ENCODE measurements around the gene MYRIP.
"Not testable (repeated sequence)": the region's sequence is repeated elsewhere in the genome, so short reads cannot be mapped to it uniquely, and the experiment has no call there.

The MYRIP gene

GRCh38 chr3:39806820-39807219 is 2.6 kb upstream of the MYRIP start:
- Histone ChIP-seq H3K4me3 (ENCODE audit: extremely low read depth, insufficient read depth, low read length, poor library complexity, severe bottlenecking) (no peak overlapping the region), H3K9me3 (ENCODE audit: control insufficient read depth, low read length) (no peaks in the 10 kb centered on the region)
- WGBS, 2 experiments (ENCODE audit: insufficient coverage in 2 of 2): no CpG with 5 or more reads among the region's 1 CpG

GRCh38 chr3:39808467-39809180 is 785 bp upstream of the MYRIP start:
- H3K27ac ChIP-seq (ENCODE audit: low read depth, low read length, severe bottlenecking): no peak overlapping the region
- H3K36me3 ChIP-seq (ENCODE audit: control insufficient read depth, insufficient read depth, low read length): no peaks in the 10 kb centered on the region
- no peaks in the 10 kb centered on the region for H3K4me1 ChIP-seq (ENCODE audit: control insufficient read depth, insufficient read depth, low read length, poor library complexity, severe bottlenecking)
- 1 to 4% methylated on average over 23 to 25 of the region's 26 CpGs for WGBS, 2 experiments (ENCODE audit: insufficient coverage in 2 of 2)
- H3K4me3 ChIP-seq (ENCODE audit: extremely low read depth, insufficient read depth, low read length, poor library complexity, severe bottlenecking): peak overlapping the region; percentile 25
- no peaks in the 10 kb centered on the region for H3K9me3 ChIP-seq (ENCODE audit: control insufficient read depth, low read length)

More at GRCh38 chr3:39806820-39807219, 2.6 kb upstream of the MYRIP start:
- Histone ChIP-seq H3K36me3 (ENCODE audit: control insufficient read depth, insufficient read depth, low read length) (no peaks in the 10 kb centered on the region), H3K4me1 (ENCODE audit: control insufficient read depth, insufficient read depth, low read length, poor library complexity, severe bottlenecking) (no peaks in the 10 kb centered on the region), H3K27ac (ENCODE audit: low read depth, low read length, severe bottlenecking) (no peak overlapping the region)

DNA sequence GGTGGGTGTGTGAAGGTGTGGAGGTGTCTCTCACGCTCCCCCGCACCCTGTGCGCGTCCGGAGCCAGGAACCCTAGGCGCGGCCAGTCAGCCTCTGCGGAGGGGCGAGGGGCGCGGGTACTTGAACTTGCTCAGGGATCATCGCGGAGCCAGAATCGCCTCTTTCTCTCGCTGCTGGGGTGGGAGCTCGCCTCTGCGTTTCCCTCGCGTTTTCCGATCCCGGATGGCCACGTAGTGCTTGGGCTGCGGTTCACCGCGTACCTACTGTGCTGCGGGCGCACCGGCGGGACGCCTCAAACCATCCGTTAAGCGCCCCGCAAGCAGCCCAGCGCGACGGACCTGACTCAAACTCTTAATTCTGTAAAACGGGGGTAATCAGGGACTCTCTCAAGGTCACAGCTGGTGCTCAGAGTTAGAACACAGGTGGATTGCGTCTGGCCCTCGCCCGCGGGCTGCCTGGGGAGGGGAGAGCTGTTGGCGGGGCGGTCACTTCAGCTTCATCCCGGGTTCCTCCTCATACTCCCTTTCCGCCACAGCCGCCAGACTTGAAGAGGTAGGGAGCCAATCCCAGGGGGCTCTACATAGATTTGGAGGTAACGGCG is 686 bp downstream of the MYRIP start:
- 0 to 1% methylated on average over 34 to 40 of the region's 48 CpGs for WGBS, 2 experiments (ENCODE audit: insufficient coverage in 2 of 2)
- H3K27ac ChIP-seq (ENCODE audit: low read depth, low read length, severe bottlenecking): no peak overlapping the region
- H3K36me3 ChIP-seq (ENCODE audit: control insufficient read depth, insufficient read depth, low read length): no peaks in the 10 kb centered on the region
- H3K9me3 ChIP-seq (ENCODE audit: control insufficient read depth, low read length): no peaks in the 10 kb centered on the region
- H3K4me3 ChIP-seq (ENCODE audit: extremely low read depth, insufficient read depth, low read length, poor library complexity, severe bottlenecking): peak overlapping the region; percentile 30
- no peaks in the 10 kb centered on the region for H3K4me1 ChIP-seq (ENCODE audit: control insufficient read depth, insufficient read depth, low read length, poor library complexity, severe bottlenecking)

DNA sequence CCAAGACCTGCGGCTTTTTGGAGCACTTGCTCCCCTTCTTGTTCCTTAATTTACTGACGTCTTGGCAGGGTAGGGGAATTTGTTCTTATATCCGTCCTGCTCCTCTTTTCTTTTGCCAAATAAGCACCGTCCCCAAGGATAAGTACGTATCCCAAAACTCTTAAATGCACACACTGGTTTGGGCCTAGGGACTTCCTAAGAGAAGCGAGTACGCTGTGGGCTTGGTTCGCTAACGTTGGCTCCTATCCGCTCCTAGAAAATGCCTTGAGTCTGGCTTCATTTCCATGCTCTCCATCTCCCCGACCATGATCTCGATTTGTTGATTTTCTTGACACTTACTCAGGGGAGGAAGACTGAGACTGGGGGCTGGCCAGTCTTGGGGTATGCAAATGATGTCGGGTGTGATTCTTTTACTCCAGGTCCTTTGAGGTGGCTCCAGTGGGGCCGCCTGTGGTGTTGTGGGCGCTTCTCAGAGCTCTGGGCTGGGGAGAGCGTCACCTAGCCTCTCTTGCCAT is 1.3 kb downstream of the MYRIP start:
- no peak overlapping the region for H3K4me3 ChIP-seq (ENCODE audit: extremely low read depth, insufficient read depth, low read length, poor library complexity, severe bottlenecking)
- 3 to 5% methylated on average over 7 to 15 of the region's 16 CpGs for WGBS, 2 experiments (ENCODE audit: insufficient coverage in 2 of 2)

DNA sequence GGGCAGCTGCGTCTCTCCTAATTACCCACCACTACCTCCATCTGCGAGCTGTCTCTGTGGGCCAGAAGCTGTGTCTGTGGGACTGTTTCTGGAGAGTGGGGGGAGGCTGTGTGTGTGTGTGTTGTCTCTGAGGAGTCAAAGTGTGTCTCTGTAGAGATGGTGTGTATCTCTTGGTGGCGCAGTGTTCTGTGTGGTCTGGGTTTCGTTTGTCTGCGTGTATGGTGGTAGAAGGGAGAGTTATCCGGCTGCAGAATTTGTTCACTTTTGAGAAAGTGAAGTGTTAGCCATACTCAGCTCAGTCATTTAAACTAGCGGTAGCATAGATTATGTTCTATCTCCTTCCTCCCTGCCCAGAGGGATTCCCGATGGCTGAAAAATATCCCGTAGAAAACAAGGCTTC is 2.2 kb downstream of the MYRIP start:
- Histone ChIP-seq H3K27ac (ENCODE audit: low read depth, low read length, severe bottlenecking) (no peak overlapping the region), H3K4me3 (ENCODE audit: extremely low read depth, insufficient read depth, low read length, poor library complexity, severe bottlenecking) (no peak overlapping the region), H3K36me3 (ENCODE audit: control insufficient read depth, insufficient read depth, low read length) (no peaks in the 10 kb centered on the region), H3K4me1 (ENCODE audit: control insufficient read depth, insufficient read depth, low read length, poor library complexity, severe bottlenecking) (no peaks in the 10 kb centered on the region), H3K9me3 (ENCODE audit: control insufficient read depth, low read length) (no peaks in the 10 kb centered on the region)
- whole genome bisulfite sequencing, 2 experiments (ENCODE audit: insufficient coverage in 2 of 2): 91 to 93% methylated on average over 3 to 7 of the region's 9 CpGs

More for the DNA sequence above, 1.3 kb downstream of the MYRIP start:
- no peak overlapping the region for H3K27ac ChIP-seq (ENCODE audit: low read depth, low read length, severe bottlenecking)
- no peaks in the 10 kb centered on the region for H3K4me1 ChIP-seq (ENCODE audit: control insufficient read depth, insufficient read depth, low read length, poor library complexity, severe bottlenecking)
- H3K36me3 ChIP-seq (ENCODE audit: control insufficient read depth, insufficient read depth, low read length): no peaks in the 10 kb centered on the region
- H3K9me3 ChIP-seq (ENCODE audit: control insufficient read depth, low read length): no peaks in the 10 kb centered on the region

- Histone ChIP-seq H3K9me3 (ENCODE audit: control insufficient read depth, low read length) (no peaks in the 10 kb centered on the region), H3K36me3 (ENCODE audit: control insufficient read depth, insufficient read depth, low read length) (no peaks in the 10 kb centered on the region), H3K27ac (ENCODE audit: low read depth, low read length, severe bottlenecking) (no peak overlapping the region), H3K4me1 (ENCODE audit: control insufficient read depth, insufficient read depth, low read length, poor library complexity, severe bottlenecking) (no peaks in the 10 kb centered on the region), H3K4me3 (ENCODE audit: extremely low read depth, insufficient read depth, low read length, poor library complexity, severe bottlenecking) (no peak overlapping the region)
- WGBS, 2 experiments (ENCODE audit: insufficient coverage in 2 of 2): 40 to 43% methylated on average over 1 of the region's 2 CpGs
These were observed 3.1 kb downstream of the MYRIP start for GRCh38 chr3:39812537-39812936.

DNA sequence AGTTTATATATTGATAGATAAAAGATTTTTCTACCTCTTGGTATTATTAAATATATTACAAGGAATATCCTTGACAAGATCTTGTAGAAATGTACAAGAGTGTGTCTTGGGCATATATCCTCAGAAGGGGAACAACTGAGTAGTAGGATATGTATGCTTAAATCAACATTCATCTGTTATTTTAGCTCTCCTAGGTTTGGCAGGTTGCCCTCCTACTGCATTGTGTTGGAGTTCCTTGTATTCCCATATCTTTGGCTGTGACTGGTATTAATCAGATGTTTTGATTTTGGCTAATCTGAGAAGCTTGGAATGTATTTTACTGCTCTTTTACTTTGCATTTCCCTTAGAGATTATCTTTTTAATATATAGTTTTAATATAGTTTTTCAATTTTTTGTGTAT is 4.6 kb downstream of the MYRIP start:
- Histone ChIP-seq H3K36me3 (ENCODE audit: control insufficient read depth, insufficient read depth, low read length) (no peaks in the 10 kb centered on the region), H3K27ac (ENCODE audit: low read depth, low read length, severe bottlenecking) (no peak overlapping the region), H3K9me3 (ENCODE audit: control insufficient read depth, low read length) (no peaks in the 10 kb centered on the region), H3K4me3 (ENCODE audit: extremely low read depth, insufficient read depth, low read length, poor library complexity, severe bottlenecking) (no peak overlapping the region), H3K4me1 (ENCODE audit: control insufficient read depth, insufficient read depth, low read length, poor library complexity, severe bottlenecking) (no peaks in the 10 kb centered on the region)

DNA sequence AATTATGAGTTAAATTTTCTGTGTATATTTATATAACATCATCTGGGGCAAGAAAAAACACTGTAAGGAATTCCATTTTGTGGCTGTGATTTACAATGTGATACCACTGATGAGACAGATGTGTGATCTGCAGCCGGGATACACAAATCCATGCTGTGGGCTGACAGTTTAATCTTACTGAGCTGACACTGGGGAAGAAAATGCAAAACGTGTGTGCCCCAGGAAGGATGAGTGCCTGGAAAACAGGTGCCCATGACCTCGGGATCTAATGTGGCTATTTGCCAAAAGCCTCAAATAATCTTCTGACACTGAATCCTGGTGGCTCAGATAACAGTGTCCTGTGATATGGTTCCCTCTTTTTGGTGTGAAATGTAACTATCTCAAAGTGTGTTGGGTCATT is 10.5 kb downstream of the MYRIP start:
- H3K4me3 ChIP-seq (ENCODE audit: extremely low read depth, insufficient read depth, low read length, poor library complexity, severe bottlenecking): no peak overlapping the region
- H3K27ac ChIP-seq (ENCODE audit: low read depth, low read length, severe bottlenecking): no peak overlapping the region
- H3K9me3 ChIP-seq (ENCODE audit: control insufficient read depth, low read length): no peaks in the 10 kb centered on the region
- no peaks in the 10 kb centered on the region for H3K36me3 ChIP-seq (ENCODE audit: control insufficient read depth, insufficient read depth, low read length)
- H3K4me1 ChIP-seq (ENCODE audit: control insufficient read depth, insufficient read depth, low read length, poor library complexity, severe bottlenecking): no peaks in the 10 kb centered on the region
- 59 to 84% methylated on average over 2 to 3 of the region's 3 CpGs for WGBS, 2 experiments (ENCODE audit: insufficient coverage in 2 of 2)

DNA sequence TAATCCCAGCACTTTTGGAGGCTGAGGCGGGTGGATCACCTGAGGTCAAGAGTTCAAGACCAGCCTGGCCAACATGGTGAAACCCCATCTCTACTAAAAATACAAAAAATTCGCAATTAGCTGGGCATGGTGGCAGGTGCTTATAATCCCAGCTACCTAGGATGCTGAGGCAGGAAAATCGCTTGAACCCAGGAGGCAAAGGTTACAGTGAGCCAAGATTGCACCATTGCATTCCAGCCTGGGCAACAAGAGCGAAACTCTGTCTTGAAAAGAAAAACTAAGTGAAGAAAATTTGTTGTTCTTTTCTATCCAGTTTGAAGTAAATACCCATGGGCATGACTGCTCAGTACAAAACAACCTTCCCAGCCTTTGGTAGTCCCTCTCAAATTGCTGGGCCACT is 24.4 kb downstream of the MYRIP start:
- not testable (repeated sequence) for H3K27ac ChIP-seq (ENCODE audit: low read depth, low read length, severe bottlenecking); H3K36me3 ChIP-seq (ENCODE audit: control insufficient read depth, insufficient read depth, low read length); H3K9me3 ChIP-seq (ENCODE audit: control insufficient read depth, low read length); H3K4me1 ChIP-seq (ENCODE audit: control insufficient read depth, insufficient read depth, low read length, poor library complexity, severe bottlenecking); H3K4me3 ChIP-seq (ENCODE audit: extremely low read depth, insufficient read depth, low read length, poor library complexity, severe bottlenecking)
- WGBS, 2 experiments (ENCODE audit: insufficient coverage in 2 of 2): 74 to 86% methylated on average over 4 of the region's 4 CpGs

GRCh38 chr3:39839484-39839883 is 30.1 kb downstream of the MYRIP start:
- WGBS, 2 experiments (ENCODE audit: insufficient coverage in 2 of 2): 89 to 96% methylated on average over 3 to 4 of the region's 7 CpGs
- Histone ChIP-seq H3K9me3 (ENCODE audit: control insufficient read depth, low read length) (no peaks in the 10 kb centered on the region), H3K4me3 (ENCODE audit: extremely low read depth, insufficient read depth, low read length, poor library complexity, severe bottlenecking) (no peak overlapping the region), H3K36me3 (ENCODE audit: control insufficient read depth, insufficient read depth, low read length) (no peaks in the 10 kb centered on the region), H3K4me1 (ENCODE audit: control insufficient read depth, insufficient read depth, low read length, poor library complexity, severe bottlenecking) (no peaks in the 10 kb centered on the region), H3K27ac (ENCODE audit: low read depth, low read length, severe bottlenecking) (no peak overlapping the region)

GRCh38 chr3:39843440-39843839 is 34.0 kb downstream of the MYRIP start:
- WGBS, 2 experiments (ENCODE audit: insufficient coverage in 2 of 2): 63% methylated on average over 1 of the region's 1 CpG; no CpG with 5 or more reads in 1 of the 2 experiments
- no peak overlapping the region for H3K27ac ChIP-seq (ENCODE audit: low read depth, low read length, severe bottlenecking)
- no peaks in the 10 kb centered on the region for H3K36me3 ChIP-seq (ENCODE audit: control insufficient read depth, insufficient read depth, low read length)
- no peaks in the 10 kb centered on the region for H3K9me3 ChIP-seq (ENCODE audit: control insufficient read depth, low read length)
- H3K4me3 ChIP-seq (ENCODE audit: extremely low read depth, insufficient read depth, low read length, poor library complexity, severe bottlenecking): no peak overlapping the region
- H3K4me1 ChIP-seq (ENCODE audit: control insufficient read depth, insufficient read depth, low read length, poor library complexity, severe bottlenecking): no peaks in the 10 kb centered on the region

All from mesodermal cell (in vitro differentiated cells).